Fibroblast of villous mesenchyme (primary cell): ENCODE results near the gene ZP3. TPM values are rescaled to one million over a fixed set of nuclear protein-coding genes. Genes with fewer than 3 reads are reported as not detected.

ENCODE experiments used
- total RNA-seq: library from RNA; depleted of rRNA; stranded (reverse); fragments of >200 nt; gene quantifications from 2 replicates; pipeline ENCODE4 v1.2.3, GENCODE V29; 2012

The ZP3 gene
- total RNA-seq, 1 donor, result 0.86 TPM

Other genes with a start within 250 kb of the ZP3 start
- 0.43 and 0.64 TPM in 2 replicates for gene SRRM3, start 223.1 kb upstream of the ZP3 start, total RNA-seq
- 77.7 and 130 TPM in 2 replicates for gene HSPB1, start 122.3 kb upstream of the ZP3 start, total RNA-seq
- 125 and 141 TPM in 2 replicates for gene YWHAG, start 66.0 kb upstream of the ZP3 start, total RNA-seq
- 0.43 and 0.64 TPM in 2 replicates for gene SSC4D, start 15.3 kb upstream of the ZP3 start, total RNA-seq
- gene DTX2, start 36.8 kb downstream of the ZP3 start, total RNA-seq, result 5.2 and 6.1 TPM in 2 replicates
- gene UPK3B, start 85.6 kb downstream of the ZP3 start, total RNA-seq, result 0.43 TPM in 1 of 2 replicates, not detected in the other
- not detected in 2 replicates for gene SPDYE16, start 118.3 kb downstream of the ZP3 start, total RNA-seq
- 3.5 and 4.8 TPM in 2 replicates for gene POMZP3, start 202.3 kb downstream of the ZP3 start, total RNA-seq